PC-9 (cell line): Measurements from ENCODE around the gene ZSCAN26.

Source experiments
- CTCF ChIP-seq: fragments of 200-600 bp; sonication (generic); conservative IDR thresholded peaks from 2 replicates; pipeline ENCODE4 v1.6.1; 2017; ENCODE audit warnings: mixed run types, antibody characterized with exemption, mild to moderate bottlenecking, moderate library complexity
- EZH2 ChIP-seq: fragments of 200-600 bp; sonication (generic); IDR thresholded peaks from 2 replicates; pipeline ENCODE4 v1.8.0; 2017; ENCODE audit warnings: antibody characterized with exemption, low read depth

GRCh38 chr6:28315628-28316027 is 48.7 kb downstream of the ZSCAN26 start:
- no peak for TF ChIP-seq CTCF
- no peak for TF ChIP-seq EZH2
